ENCODE data around the gene UVSSA.

UVSSA gene

GRCh38 chr4:1307951-1308735, 38.9 kb upstream of the UVSSA start:
- H3K9ac ChIP-seq (ENCODE audit: low read depth, low read length) = no peak overlapping the region
- H3K9me3 ChIP-seq (ENCODE audit: control insufficient read depth, insufficient read depth, low read length) = no peaks in the 10 kb centered on the region
- H3K36me3 ChIP-seq (ENCODE audit: control insufficient read depth, insufficient read depth, low read length) = peaks cover 17% of the 10 kb centered on the region
- H3K4me1 ChIP-seq (ENCODE audit: control insufficient read depth, insufficient read depth, low read length) = peaks cover 15% of the 10 kb centered on the region; the same call in 1 of the 2 replicates
- H3K4me3 ChIP-seq (ENCODE audit: low read depth, low read length) = no peak overlapping the region
- no peak overlapping the region for H3K27ac ChIP-seq (ENCODE audit: low read depth, low read length)
- no peaks in the 10 kb centered on the region for H3K27me3 ChIP-seq (ENCODE audit: control insufficient read depth, insufficient read depth, low read length)

DNA sequence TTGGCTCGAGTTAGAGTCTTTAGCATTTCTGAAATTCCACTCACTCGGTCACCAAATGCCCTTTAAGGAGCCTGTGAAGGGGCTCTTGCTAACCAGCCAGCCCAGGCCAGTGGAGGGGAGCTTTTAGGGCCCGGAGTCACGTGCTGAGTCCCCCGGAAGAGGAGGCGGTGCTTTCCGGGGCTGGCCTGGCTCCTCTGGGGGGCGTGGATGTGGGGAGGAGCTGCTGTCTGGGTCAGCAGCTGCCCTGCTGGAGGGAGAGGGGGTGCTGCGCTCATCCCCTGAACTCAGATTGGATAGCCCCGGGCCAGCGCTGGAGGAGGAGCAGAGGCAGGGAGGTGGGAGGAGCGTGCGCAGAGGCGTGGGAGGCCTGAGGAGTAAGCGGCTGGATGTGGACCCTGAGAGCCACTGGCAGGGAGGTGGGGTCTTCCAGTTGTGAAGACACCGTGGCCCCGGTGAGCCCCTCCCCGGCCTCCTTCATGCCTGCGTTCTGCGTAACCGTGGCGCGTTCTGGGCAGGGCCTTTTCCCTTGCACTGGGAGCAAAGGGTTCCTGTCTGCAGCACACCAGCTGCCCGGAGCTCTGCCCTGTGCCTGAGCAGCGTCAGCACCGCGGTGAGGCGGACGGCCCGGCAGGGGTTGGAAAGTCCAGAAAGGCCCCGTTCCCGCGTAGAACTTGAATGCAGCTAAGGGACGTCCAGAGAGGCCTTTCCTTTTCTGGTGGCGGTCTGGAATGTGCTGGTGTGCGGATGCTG, 37.6 kb upstream of the UVSSA start:
- Histone ChIP-seq H3K9ac (ENCODE audit: low read depth, low read length) (peak overlapping the region; percentile 46), H3K4me1 (ENCODE audit: control insufficient read depth, insufficient read depth, low read length) (peaks cover 15% of the 10 kb centered on the region; the same call in 1 of the 2 replicates), H3K9me3 (ENCODE audit: control insufficient read depth, insufficient read depth, low read length) (no peaks in the 10 kb centered on the region), H3K4me3 (ENCODE audit: low read depth, low read length) (peak overlapping the region; percentile 47), H3K27me3 (ENCODE audit: control insufficient read depth, insufficient read depth, low read length) (no peaks in the 10 kb centered on the region), H3K36me3 (ENCODE audit: control insufficient read depth, insufficient read depth, low read length) (peaks cover 29% of the 10 kb centered on the region), H3K27ac (ENCODE audit: low read depth, low read length) (peak overlapping the region; percentile 84)

- peak overlapping the region; percentile 47; the same call in 1 of the 2 replicates for H3K4me3 ChIP-seq (ENCODE audit: low read depth, low read length)
- peaks cover 15% of the 10 kb centered on the region; the same call in 1 of the 2 replicates for H3K4me1 ChIP-seq (ENCODE audit: control insufficient read depth, insufficient read depth, low read length)
- no peak overlapping the region for H3K9ac ChIP-seq (ENCODE audit: low read depth, low read length)
- H3K36me3 ChIP-seq (ENCODE audit: control insufficient read depth, insufficient read depth, low read length) = peaks cover 36% of the 10 kb centered on the region
- H3K27ac ChIP-seq (ENCODE audit: low read depth, low read length) = peak overlapping the region; percentile 83
- H3K27me3 ChIP-seq (ENCODE audit: control insufficient read depth, insufficient read depth, low read length) = no peaks in the 10 kb centered on the region
- no peaks in the 10 kb centered on the region for H3K9me3 ChIP-seq (ENCODE audit: control insufficient read depth, insufficient read depth, low read length)
Measured at GRCh38 chr4:1310031-1310795, 36.8 kb upstream of the UVSSA start.

DNA sequence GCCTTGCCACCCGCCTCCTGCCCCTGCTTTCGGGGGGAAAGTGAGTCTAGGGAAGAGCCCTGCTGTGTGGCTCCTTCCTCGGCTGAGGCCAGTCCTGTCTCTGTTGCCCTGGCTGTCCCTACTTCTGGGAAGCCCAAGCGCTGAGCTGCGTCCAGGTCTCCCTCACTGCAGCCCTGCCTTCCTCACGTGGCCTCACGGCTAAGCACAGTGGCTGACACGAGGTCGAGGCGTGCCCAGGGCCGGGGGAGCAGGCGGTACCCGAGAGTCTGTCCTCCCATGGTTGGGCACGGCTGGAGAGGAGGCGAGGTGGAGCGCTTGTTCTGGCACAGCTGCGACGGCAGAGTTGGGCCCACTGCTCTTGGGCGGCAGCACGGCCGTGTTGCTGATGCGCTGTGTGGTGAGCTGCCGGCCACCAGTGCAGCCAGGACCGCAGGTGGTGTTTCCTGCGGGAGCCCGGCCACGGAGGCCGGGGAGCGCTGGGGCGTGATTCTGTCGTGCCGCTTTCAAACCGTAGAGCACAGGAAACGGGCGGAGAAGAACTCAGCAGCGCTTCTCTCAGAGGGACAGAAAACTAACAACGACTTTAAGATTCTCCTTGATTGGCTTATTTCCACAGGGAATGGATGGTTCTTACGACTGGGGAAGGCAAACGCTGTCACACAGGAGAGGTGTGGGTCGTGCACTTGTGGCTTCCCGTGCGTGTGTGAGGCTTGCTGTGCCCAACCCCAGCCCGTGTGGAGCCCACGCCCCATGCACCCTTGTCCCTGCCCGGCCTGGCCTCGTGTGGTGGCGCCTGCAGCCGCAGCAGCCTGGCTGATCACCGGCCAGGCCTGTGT, 36.0 kb upstream of the UVSSA start:
- H3K36me3 ChIP-seq (ENCODE audit: control insufficient read depth, insufficient read depth, low read length) = peaks cover 39% of the 10 kb centered on the region
- no peaks in the 10 kb centered on the region for H3K27me3 ChIP-seq (ENCODE audit: control insufficient read depth, insufficient read depth, low read length)
- no peak overlapping the region for H3K4me3 ChIP-seq (ENCODE audit: low read depth, low read length)
- no peak overlapping the region for H3K27ac ChIP-seq (ENCODE audit: low read depth, low read length)
- no peaks in the 10 kb centered on the region for H3K9me3 ChIP-seq (ENCODE audit: control insufficient read depth, insufficient read depth, low read length)
- peaks cover 15% of the 10 kb centered on the region; the same call in 1 of the 2 replicates for H3K4me1 ChIP-seq (ENCODE audit: control insufficient read depth, insufficient read depth, low read length)
- no peak overlapping the region for H3K9ac ChIP-seq (ENCODE audit: low read depth, low read length)

- Histone ChIP-seq H3K27ac (ENCODE audit: low read depth, low read length) (no peak overlapping the region), H3K4me1 (ENCODE audit: control insufficient read depth, insufficient read depth, low read length) (peaks cover 15% of the 10 kb centered on the region; the same call in 1 of the 2 replicates), H3K9me3 (ENCODE audit: control insufficient read depth, insufficient read depth, low read length) (no peaks in the 10 kb centered on the region), H3K36me3 (ENCODE audit: control insufficient read depth, insufficient read depth, low read length) (peaks cover 55% of the 10 kb centered on the region), H3K27me3 (ENCODE audit: control insufficient read depth, insufficient read depth, low read length) (no peaks in the 10 kb centered on the region), H3K9ac (ENCODE audit: low read depth, low read length) (no peak overlapping the region), H3K4me3 (ENCODE audit: low read depth, low read length) (no peak overlapping the region)
Measured at GRCh38 chr4:1312821-1313640, 34.0 kb upstream of the UVSSA start.

- Histone ChIP-seq H3K4me1 (ENCODE audit: control insufficient read depth, insufficient read depth, low read length) (no peaks in the 10 kb centered on the region), H3K9me3 (ENCODE audit: control insufficient read depth, insufficient read depth, low read length) (no peaks in the 10 kb centered on the region), H3K9ac (ENCODE audit: low read depth, low read length) (no peak overlapping the region), H3K27me3 (ENCODE audit: control insufficient read depth, insufficient read depth, low read length) (no peaks in the 10 kb centered on the region), H3K36me3 (ENCODE audit: control insufficient read depth, insufficient read depth, low read length) (peaks cover 70% of the 10 kb centered on the region), H3K4me3 (ENCODE audit: low read depth, low read length) (no peak overlapping the region), H3K27ac (ENCODE audit: low read depth, low read length) (no peak overlapping the region)
Measured at GRCh38 chr4:1315306-1315705, 31.7 kb upstream of the UVSSA start.

DNA sequence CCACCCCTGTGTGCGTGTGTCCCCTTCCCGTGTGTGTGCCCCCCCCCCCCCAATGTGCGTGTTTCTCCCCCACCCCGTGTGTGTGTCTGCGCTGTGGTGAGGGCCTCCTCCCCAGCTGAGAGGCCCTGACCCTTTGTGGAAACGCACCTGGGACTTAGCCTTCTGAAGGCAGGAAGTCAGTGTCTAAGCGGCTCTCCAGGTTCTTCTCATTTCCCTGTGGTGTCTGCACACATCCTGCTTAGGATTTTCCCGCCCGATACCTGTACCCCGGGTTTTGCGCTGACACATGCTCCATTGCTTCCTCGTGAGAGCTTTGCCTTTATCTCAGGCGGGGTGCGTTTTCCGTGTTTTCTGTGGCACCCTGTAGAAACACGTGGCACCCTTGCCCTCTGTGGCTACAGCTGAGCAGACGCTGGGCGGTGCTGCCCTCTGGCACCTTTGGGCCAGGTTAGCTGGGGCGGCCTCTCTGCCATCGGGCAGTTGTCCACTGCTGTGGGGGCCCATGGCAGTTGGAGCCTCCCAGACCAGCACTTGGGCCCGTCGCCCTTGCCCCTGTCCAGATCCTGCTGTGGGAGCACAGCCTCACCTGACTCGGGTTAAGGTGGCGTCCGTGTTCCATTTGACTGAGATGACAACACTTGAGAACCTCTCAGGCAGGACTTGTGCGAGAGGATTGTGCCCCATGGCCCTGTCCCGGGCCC, 31.0 kb upstream of the UVSSA start:
- Histone ChIP-seq H3K27ac (ENCODE audit: low read depth, low read length) (no peak overlapping the region), H3K9ac (ENCODE audit: low read depth, low read length) (no peak overlapping the region), H3K9me3 (ENCODE audit: control insufficient read depth, insufficient read depth, low read length) (no peaks in the 10 kb centered on the region), H3K27me3 (ENCODE audit: control insufficient read depth, insufficient read depth, low read length) (no peaks in the 10 kb centered on the region), H3K4me1 (ENCODE audit: control insufficient read depth, insufficient read depth, low read length) (no peaks in the 10 kb centered on the region), H3K4me3 (ENCODE audit: low read depth, low read length) (no peak overlapping the region), H3K36me3 (ENCODE audit: control insufficient read depth, insufficient read depth, low read length) (peaks cover 70% of the 10 kb centered on the region)

GRCh38 chr4:1316537-1317168, 30.4 kb upstream of the UVSSA start:
- H3K36me3 ChIP-seq (ENCODE audit: control insufficient read depth, insufficient read depth, low read length) = peaks cover 68% of the 10 kb centered on the region

More at GRCh38 chr4:1316537-1317168, 30.4 kb upstream of the UVSSA start:
- H3K9ac ChIP-seq (ENCODE audit: low read depth, low read length) = no peak overlapping the region
- H3K9me3 ChIP-seq (ENCODE audit: control insufficient read depth, insufficient read depth, low read length) = no peaks in the 10 kb centered on the region
- no peak overlapping the region for H3K27ac ChIP-seq (ENCODE audit: low read depth, low read length)
- H3K27me3 ChIP-seq (ENCODE audit: control insufficient read depth, insufficient read depth, low read length) = no peaks in the 10 kb centered on the region
- no peak overlapping the region for H3K4me3 ChIP-seq (ENCODE audit: low read depth, low read length)
- H3K4me1 ChIP-seq (ENCODE audit: control insufficient read depth, insufficient read depth, low read length) = no peaks in the 10 kb centered on the region

All from HUES48 (cell line).